Colonic mucosa (tissue), 4 donors: ENCODE results near the gene AKT3. TPM values are rescaled to one million over a fixed set of nuclear protein-coding genes. Genes with fewer than 3 reads are reported as not detected.

ENCODE experiments used
- DNase-seq: peaks from one replicate; pipeline ENCODE4 v3.0.0-alpha.2; 2020
- H3K27ac ChIP-seq: fragments of 200-600 bp; one replicate; pipeline ENCODE4 v1.8.0; 2021
- H3K27me3 ChIP-seq: fragments of 200-600 bp; one replicate; pipeline ENCODE4 v1.8.0; 2021
- H3K36me3 ChIP-seq: fragments of 200-600 bp; one replicate; pipeline ENCODE4 v1.8.0; 2021
- H3K4me1 ChIP-seq: fragments of 200-600 bp; one replicate; pipeline ENCODE4 v1.8.0; 2021; ENCODE audit warnings: mild to moderate bottlenecking
- H3K4me3 ChIP-seq: fragments of 200-600 bp; one replicate; pipeline ENCODE4 v1.8.0; 2021
- H3K9ac ChIP-seq, 2 donors: one replicate each; pipeline ENCODE4 v1.7.0; 2013; ENCODE audit warnings: control low read depth in 2 of 2, low read depth in 2 of 2, low read length in 2 of 2
- H3K9me3 ChIP-seq: fragments of 200-600 bp; one replicate; pipeline ENCODE4 v1.8.0; 2021
- intact Hi-C: fragments of 100-400 bp; cut with DNase I; formaldehyde crosslinking; loops from one replicate; pipeline ENCODE4 v1.14.1; 2022
- total RNA-seq, 2 donors: library from RNA; stranded (reverse); fragmentation: NEBNext Ultra II Directional in 1 of 2; extraction: Animal tissue kit (Norgen Biotek cat#: 25700) in 1 of 2; gene quantifications; one replicate each; pipeline ENCODE4 v1.2.1, GENCODE V29; 2021
- TF ChIP-seq, protein P1 (sequence below): fragments of 200-600 bp; IDR thresholded peaks from one replicate; pipeline ENCODE4 v1.8.0; 2022; ENCODE audit warnings: antibody characterized with exemption, mild to moderate bottlenecking
- donor health status: healthy.
- donor health status: DM: no; HTN: no; CAD: no.
- donor health status: DM: no; HTN: no; CAD: no.

Gene AKT3
- total RNA-seq, 2 donors from 2014 or later: 6.0 to 21.3 TPM

- Histone ChIP-seq H3K9ac (no peak overlapping the region), H3K36me3 (no peaks in the 10 kb centered on the region), H3K4me1 (no peaks in the 10 kb centered on the region), H3K4me3 (no peak overlapping the region), H3K27me3 (no peaks in the 10 kb centered on the region), H3K27ac (no peak overlapping the region), H3K9me3 (no peaks in the 10 kb centered on the region)
- intact Hi-C loops: no loop called here
- TF ChIP-seq, protein P1, sequence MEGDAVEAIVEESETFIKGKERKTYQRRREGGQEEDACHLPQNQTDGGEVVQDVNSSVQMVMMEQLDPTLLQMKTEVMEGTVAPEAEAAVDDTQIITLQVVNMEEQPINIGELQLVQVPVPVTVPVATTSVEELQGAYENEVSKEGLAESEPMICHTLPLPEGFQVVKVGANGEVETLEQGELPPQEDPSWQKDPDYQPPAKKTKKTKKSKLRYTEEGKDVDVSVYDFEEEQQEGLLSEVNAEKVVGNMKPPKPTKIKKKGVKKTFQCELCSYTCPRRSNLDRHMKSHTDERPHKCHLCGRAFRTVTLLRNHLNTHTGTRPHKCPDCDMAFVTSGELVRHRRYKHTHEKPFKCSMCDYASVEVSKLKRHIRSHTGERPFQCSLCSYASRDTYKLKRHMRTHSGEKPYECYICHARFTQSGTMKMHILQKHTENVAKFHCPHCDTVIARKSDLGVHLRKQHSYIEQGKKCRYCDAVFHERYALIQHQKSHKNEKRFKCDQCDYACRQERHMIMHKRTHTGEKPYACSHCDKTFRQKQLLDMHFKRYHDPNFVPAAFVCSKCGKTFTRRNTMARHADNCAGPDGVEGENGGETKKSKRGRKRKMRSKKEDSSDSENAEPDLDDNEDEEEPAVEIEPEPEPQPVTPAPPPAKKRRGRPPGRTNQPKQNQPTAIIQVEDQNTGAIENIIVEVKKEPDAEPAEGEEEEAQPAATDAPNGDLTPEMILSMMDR: no peak
- DNase-seq: no peak
Observed at GRCh38 chr1:243715285-243715684, 134.8 kb downstream of the AKT3 start.

DNA sequence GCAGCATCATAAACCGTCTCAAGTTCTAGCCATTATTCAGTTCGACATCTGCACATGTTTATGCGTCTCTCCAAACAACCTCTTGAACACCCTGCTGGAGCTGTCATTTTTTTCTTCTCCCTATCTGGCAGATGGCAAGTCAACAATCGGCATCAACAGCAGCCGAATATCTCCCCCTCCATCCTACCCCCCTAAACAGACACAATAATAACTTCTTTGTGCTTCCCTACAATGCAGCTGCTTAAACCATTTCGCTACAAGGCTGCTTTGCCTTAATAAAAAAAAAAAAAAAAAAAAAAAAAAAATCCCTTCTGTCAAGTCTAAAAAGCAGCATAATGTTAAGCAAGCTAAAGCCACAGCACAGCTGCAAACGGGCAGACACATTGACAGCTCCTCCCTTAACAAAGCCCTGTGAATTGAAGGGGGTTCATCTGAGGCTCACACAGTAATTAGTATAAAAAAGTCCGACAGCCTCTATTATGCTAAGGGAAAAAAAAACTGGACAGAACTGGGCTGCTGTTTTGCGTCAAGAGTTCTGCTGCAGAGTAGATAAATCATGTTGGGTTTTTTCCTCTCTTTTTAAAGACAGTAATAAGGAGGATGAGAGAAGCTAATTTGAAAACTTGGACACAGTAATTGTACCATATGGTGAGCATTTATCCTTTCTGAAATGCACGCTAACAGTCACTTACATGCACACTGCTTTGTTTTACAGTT, 136.4 kb downstream of the AKT3 start:
- Histone ChIP-seq H3K36me3 (no peaks in the 10 kb centered on the region), H3K27me3 (no peaks in the 10 kb centered on the region), H3K9ac (no peak overlapping the region), H3K4me1 (no peaks in the 10 kb centered on the region), H3K27ac (no peak overlapping the region), H3K9me3 (no peaks in the 10 kb centered on the region), H3K4me3 (no peak overlapping the region)
- TF ChIP-seq, protein P1: no peak
- intact Hi-C loops: no loop called here
- DNase-seq: no peak

DNA sequence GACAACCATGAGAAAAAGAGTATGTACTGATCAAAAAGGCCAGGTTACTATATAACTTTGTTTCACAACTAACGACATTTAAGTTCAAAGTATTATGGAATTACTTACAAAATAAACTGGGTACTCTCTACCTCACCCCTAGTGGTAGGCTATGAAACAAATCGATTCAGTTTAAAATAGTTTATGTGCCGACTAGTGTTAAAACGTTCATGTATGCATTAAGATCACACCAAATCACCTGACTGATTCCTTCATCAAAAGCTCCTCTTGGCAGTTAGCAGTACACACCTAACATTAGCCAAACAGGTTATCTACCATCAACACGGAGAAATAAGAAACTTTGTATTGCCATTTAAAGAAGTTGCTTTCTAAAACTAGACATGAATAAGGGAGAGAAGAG, 137.1 kb downstream of the AKT3 start:
- intact Hi-C loops: no loop called here
- DNase-seq: no peak
- TF ChIP-seq, protein P1: no peak

GRCh38 chr1:243712242-243712641, 137.8 kb downstream of the AKT3 start:
- intact Hi-C loops: no loop called here
- H3K9me3 ChIP-seq: no peaks in the 10 kb centered on the region
- H3K36me3 ChIP-seq: no peaks in the 10 kb centered on the region
- no peak overlapping the region for H3K9ac ChIP-seq
- DNase-seq: no peak
- TF ChIP-seq, protein P1: no peak
- no peak overlapping the region for H3K27ac ChIP-seq
- H3K4me3 ChIP-seq: no peak overlapping the region
- no peaks in the 10 kb centered on the region for H3K27me3 ChIP-seq
- H3K4me1 ChIP-seq: no peaks in the 10 kb centered on the region

More for the DNA sequence above, 137.1 kb downstream of the AKT3 start:
- no peaks in the 10 kb centered on the region for H3K27me3 ChIP-seq
- no peaks in the 10 kb centered on the region for H3K36me3 ChIP-seq
- no peaks in the 10 kb centered on the region for H3K9me3 ChIP-seq
- H3K9ac ChIP-seq: no peak overlapping the region
- no peaks in the 10 kb centered on the region for H3K4me1 ChIP-seq
- H3K4me3 ChIP-seq: no peak overlapping the region
- no peak overlapping the region for H3K27ac ChIP-seq

DNA sequence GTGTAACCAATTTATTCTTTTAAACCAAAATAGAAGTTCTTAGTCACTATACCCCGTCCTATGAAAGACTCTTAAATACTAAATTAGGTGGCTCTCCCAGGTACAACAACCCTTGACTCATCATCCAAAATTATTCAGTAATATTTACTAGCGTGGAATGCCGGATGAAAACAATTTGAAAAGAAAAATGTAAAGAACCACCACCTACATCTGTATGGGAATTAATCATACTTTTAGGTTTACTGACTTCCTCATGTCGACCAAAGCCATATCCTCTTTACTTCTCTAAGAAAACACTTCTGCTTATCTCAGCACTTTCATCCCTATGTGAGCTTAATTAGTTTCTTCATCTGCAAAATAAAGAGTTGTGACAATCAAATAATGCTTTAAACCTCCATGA, 139.6 kb downstream of the AKT3 start:
- Histone ChIP-seq H3K27me3 (no peaks in the 10 kb centered on the region), H3K9ac (no peak overlapping the region), H3K9me3 (no peaks in the 10 kb centered on the region), H3K36me3 (no peaks in the 10 kb centered on the region), H3K27ac (no peak overlapping the region), H3K4me1 (no peaks in the 10 kb centered on the region), H3K4me3 (no peak overlapping the region)
- intact Hi-C loops: no loop called here
- no peak for DNase-seq
- TF ChIP-seq, protein P1: no peak
